Measurements from ENCODE around the gene MAML2.

The MAML2 gene

GRCh38 chr11:96324912-96325311 is 18.1 kb downstream of the MAML2 start:
- Histone ChIP-seq H3K9ac (ENCODE audit: low read length) (no peak overlapping the region), H3K36me3 (ENCODE audit: control insufficient read depth, insufficient read depth, low read length) (no peaks in the 10 kb centered on the region), H3K27me3 (ENCODE audit: control insufficient read depth, insufficient read depth, low read length) (no peaks in the 10 kb centered on the region), H3K4me1 (ENCODE audit: control insufficient read depth, insufficient read depth, low read length) (no peaks in the 10 kb centered on the region), H3K9me3 (ENCODE audit: control insufficient read depth, low read length) (no peaks in the 10 kb centered on the region), H3K4me3 (ENCODE audit: low read length) (no peak overlapping the region)

DNA sequence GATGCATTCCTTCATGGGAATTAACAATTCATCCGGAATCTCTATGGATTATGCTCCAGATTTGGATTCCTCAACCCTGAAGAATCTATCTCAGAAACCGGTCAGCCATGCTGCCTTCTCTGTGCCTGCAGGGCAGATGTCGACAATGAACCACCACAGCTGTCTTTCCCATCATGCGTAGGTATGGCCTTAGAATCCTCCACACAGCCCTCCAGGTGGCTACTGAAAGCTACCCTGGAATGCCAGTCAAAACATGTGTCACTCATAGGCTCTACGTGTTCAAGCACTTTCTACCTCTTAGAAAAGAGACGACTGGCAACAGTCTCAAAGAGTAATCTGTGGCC is 19.4 kb downstream of the MAML2 start:
- Histone ChIP-seq H3K9ac (ENCODE audit: low read length) (no peak overlapping the region), H3K4me3 (ENCODE audit: low read length) (no peak overlapping the region), H3K9me3 (ENCODE audit: control insufficient read depth, low read length) (no peaks in the 10 kb centered on the region), H3K4me1 (ENCODE audit: control insufficient read depth, insufficient read depth, low read length) (no peaks in the 10 kb centered on the region), H3K36me3 (ENCODE audit: control insufficient read depth, insufficient read depth, low read length) (no peaks in the 10 kb centered on the region), H3K27me3 (ENCODE audit: control insufficient read depth, insufficient read depth, low read length) (no peaks in the 10 kb centered on the region)

GRCh38 chr11:96322775-96323641 is 20.0 kb downstream of the MAML2 start:
- no peak overlapping the region for H3K4me3 ChIP-seq (ENCODE audit: low read length)
- no peaks in the 10 kb centered on the region for H3K9me3 ChIP-seq (ENCODE audit: control insufficient read depth, low read length)
- no peaks in the 10 kb centered on the region for H3K36me3 ChIP-seq (ENCODE audit: control insufficient read depth, insufficient read depth, low read length)

DNA sequence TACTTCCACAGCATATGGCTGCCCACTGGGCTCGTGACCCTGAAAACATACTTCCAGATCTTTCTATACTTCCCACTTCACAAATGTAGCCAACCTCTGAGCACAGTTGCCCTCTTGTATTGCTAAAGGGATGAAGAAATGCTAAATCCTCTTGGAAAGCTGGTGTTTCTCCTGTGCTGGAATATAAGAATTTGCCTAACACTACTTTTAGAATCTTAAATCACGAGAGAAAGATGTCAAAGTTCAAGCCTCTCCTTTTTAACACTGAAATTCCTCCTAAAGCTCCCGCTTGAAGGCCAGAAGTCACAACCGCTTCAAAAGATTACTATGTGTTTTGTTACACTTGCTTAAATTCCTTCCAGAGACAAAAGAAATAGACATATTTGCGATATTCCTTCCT is 21.9 kb downstream of the MAML2 start:
- H3K9ac ChIP-seq (ENCODE audit: low read length), result no peak overlapping the region
- peaks cover 8% of the 10 kb centered on the region for H3K4me1 ChIP-seq (ENCODE audit: control insufficient read depth, insufficient read depth, low read length)
- H3K27me3 ChIP-seq (ENCODE audit: control insufficient read depth, insufficient read depth, low read length), result no peaks in the 10 kb centered on the region
- no peaks in the 10 kb centered on the region for H3K9me3 ChIP-seq (ENCODE audit: control insufficient read depth, low read length)
- no peak overlapping the region for H3K4me3 ChIP-seq (ENCODE audit: low read length)
- H3K36me3 ChIP-seq (ENCODE audit: control insufficient read depth, insufficient read depth, low read length), result no peaks in the 10 kb centered on the region

More at GRCh38 chr11:96322775-96323641, 20.0 kb downstream of the MAML2 start:
- H3K9ac ChIP-seq (ENCODE audit: low read length), result no peak overlapping the region
- peaks cover 2% of the 10 kb centered on the region for H3K4me1 ChIP-seq (ENCODE audit: control insufficient read depth, insufficient read depth, low read length)
- no peaks in the 10 kb centered on the region for H3K27me3 ChIP-seq (ENCODE audit: control insufficient read depth, insufficient read depth, low read length)

- Histone ChIP-seq H3K4me1 (ENCODE audit: control insufficient read depth, insufficient read depth, low read length) (peaks cover 8% of the 10 kb centered on the region), H3K9ac (ENCODE audit: low read length) (no peak overlapping the region), H3K36me3 (ENCODE audit: control insufficient read depth, insufficient read depth, low read length) (no peaks in the 10 kb centered on the region), H3K9me3 (ENCODE audit: control insufficient read depth, low read length) (no peaks in the 10 kb centered on the region), H3K4me3 (ENCODE audit: low read length) (no peak overlapping the region), H3K27me3 (ENCODE audit: control insufficient read depth, insufficient read depth, low read length) (no peaks in the 10 kb centered on the region)
Measured at GRCh38 chr11:96319898-96320656, 22.9 kb downstream of the MAML2 start.

DNA sequence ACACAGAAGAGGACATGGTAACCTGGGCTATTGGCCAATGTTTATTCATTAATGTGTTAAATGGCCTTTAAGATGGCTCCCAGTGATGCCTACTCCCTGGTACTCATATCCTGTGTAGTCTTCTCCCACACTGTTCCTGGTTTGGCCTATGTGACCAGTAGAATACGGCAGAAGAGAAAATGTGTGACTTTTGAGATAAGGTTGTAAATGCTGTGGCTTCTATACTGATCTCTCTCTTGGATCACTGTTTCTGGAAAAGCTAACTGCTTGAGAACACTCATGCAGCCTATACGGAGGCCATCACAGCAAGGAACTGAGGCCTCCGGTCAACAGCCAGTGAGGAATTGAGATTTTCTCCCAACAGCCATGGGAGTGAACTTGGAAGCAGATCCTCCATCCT is 24.1 kb downstream of the MAML2 start:
- Histone ChIP-seq H3K9me3 (ENCODE audit: control insufficient read depth, low read length) (no peaks in the 10 kb centered on the region), H3K9ac (ENCODE audit: low read length) (no peak overlapping the region), H3K36me3 (ENCODE audit: control insufficient read depth, insufficient read depth, low read length) (no peaks in the 10 kb centered on the region), H3K4me1 (ENCODE audit: control insufficient read depth, insufficient read depth, low read length) (peaks cover 17% of the 10 kb centered on the region), H3K4me3 (ENCODE audit: low read length) (no peak overlapping the region), H3K27me3 (ENCODE audit: control insufficient read depth, insufficient read depth, low read length) (no peaks in the 10 kb centered on the region)

- H3K27me3 ChIP-seq (ENCODE audit: control insufficient read depth, insufficient read depth, low read length), result no peaks in the 10 kb centered on the region
- no peaks in the 10 kb centered on the region for H3K9me3 ChIP-seq (ENCODE audit: control insufficient read depth, low read length)
- peaks cover 18% of the 10 kb centered on the region for H3K4me1 ChIP-seq (ENCODE audit: control insufficient read depth, insufficient read depth, low read length)
- H3K36me3 ChIP-seq (ENCODE audit: control insufficient read depth, insufficient read depth, low read length), result no peaks in the 10 kb centered on the region
- H3K4me3 ChIP-seq (ENCODE audit: low read length), result no peak overlapping the region
- H3K9ac ChIP-seq (ENCODE audit: low read length), result no peak overlapping the region
Measured at GRCh38 chr11:96318399-96318798, 24.6 kb downstream of the MAML2 start.

DNA sequence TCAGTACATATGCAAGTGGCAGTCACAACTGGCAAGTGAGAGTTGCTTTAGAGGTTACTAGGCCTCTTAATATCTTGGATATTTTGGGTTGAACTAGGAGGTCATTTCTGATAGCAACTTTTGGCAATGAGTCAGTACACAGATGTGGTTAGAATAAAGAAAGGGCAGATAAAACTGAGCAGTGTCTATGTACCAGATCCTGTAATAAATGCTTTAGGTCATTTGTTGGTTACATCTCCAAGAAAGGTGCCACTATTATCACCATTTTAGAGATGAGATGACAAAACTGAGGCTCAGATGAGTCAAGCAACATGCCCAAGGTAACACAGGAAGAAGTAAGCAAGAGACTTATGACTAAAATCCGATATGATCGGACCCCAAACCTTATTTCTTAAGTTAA is 25.0 kb downstream of the MAML2 start:
- Histone ChIP-seq H3K27me3 (ENCODE audit: control insufficient read depth, insufficient read depth, low read length) (no peaks in the 10 kb centered on the region), H3K4me1 (ENCODE audit: control insufficient read depth, insufficient read depth, low read length) (peaks cover 18% of the 10 kb centered on the region), H3K4me3 (ENCODE audit: low read length) (no peak overlapping the region), H3K36me3 (ENCODE audit: control insufficient read depth, insufficient read depth, low read length) (no peaks in the 10 kb centered on the region), H3K9me3 (ENCODE audit: control insufficient read depth, low read length) (no peaks in the 10 kb centered on the region), H3K9ac (ENCODE audit: low read length) (no peak overlapping the region)

DNA sequence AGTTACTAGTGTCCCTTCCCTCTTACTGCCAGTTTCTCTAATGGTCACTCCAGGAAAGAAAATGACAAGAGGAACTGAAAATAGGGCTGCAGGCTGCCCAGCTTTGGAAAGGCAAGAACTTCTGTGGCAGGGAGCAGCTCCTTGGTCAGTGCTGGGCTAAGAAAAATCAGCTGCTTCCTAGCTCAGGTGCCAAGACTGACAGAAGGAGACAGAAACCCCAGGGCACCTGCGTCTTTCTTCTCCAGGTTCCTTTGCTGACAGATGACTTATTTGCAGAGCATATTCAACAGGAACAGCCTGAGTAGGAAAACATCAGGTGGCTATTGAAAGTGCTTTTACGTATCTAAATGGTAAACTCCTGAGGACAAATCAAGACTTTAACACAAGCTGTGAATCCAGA is 25.4 kb downstream of the MAML2 start:
- H3K4me3 ChIP-seq (ENCODE audit: low read length), result no peak overlapping the region
- H3K9ac ChIP-seq (ENCODE audit: low read length), result no peak overlapping the region
- no peaks in the 10 kb centered on the region for H3K36me3 ChIP-seq (ENCODE audit: control insufficient read depth, insufficient read depth, low read length)
- no peaks in the 10 kb centered on the region for H3K27me3 ChIP-seq (ENCODE audit: control insufficient read depth, insufficient read depth, low read length)
- peaks cover 18% of the 10 kb centered on the region for H3K4me1 ChIP-seq (ENCODE audit: control insufficient read depth, insufficient read depth, low read length)
- H3K9me3 ChIP-seq (ENCODE audit: control insufficient read depth, low read length), result no peaks in the 10 kb centered on the region

DNA sequence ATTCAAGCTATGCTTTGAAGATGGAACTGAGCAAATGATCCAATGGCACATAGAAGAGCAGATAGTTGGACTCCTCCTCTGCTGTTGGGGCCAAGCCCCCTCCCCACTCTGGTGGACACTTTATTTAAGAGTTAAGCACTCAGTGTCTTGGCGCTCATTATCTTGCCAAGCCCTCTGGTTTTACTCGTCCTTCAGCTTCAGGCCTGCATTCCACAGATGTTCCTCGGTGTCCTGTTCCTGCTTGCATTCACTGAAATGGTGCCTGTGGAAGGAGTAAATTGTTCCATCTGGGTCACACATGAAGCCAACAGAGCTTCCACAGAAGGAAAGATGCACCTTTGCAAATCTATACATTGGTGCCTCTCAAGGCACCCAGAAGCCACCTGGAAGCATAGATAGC is 26.1 kb downstream of the MAML2 start:
- Histone ChIP-seq H3K9me3 (ENCODE audit: control insufficient read depth, low read length) (no peaks in the 10 kb centered on the region), H3K36me3 (ENCODE audit: control insufficient read depth, insufficient read depth, low read length) (no peaks in the 10 kb centered on the region), H3K4me1 (ENCODE audit: control insufficient read depth, insufficient read depth, low read length) (peaks cover 18% of the 10 kb centered on the region)

GRCh38 chr11:96315476-96315875 is 27.5 kb downstream of the MAML2 start:
- Histone ChIP-seq H3K9me3 (ENCODE audit: control insufficient read depth, low read length) (no peaks in the 10 kb centered on the region), H3K27me3 (ENCODE audit: control insufficient read depth, insufficient read depth, low read length) (no peaks in the 10 kb centered on the region), H3K4me1 (ENCODE audit: control insufficient read depth, insufficient read depth, low read length) (peaks cover 26% of the 10 kb centered on the region), H3K4me3 (ENCODE audit: low read length) (no peak overlapping the region), H3K36me3 (ENCODE audit: control insufficient read depth, insufficient read depth, low read length) (no peaks in the 10 kb centered on the region), H3K9ac (ENCODE audit: low read length) (no peak overlapping the region)

More for the DNA sequence above, 26.1 kb downstream of the MAML2 start:
- H3K4me3 ChIP-seq (ENCODE audit: low read length), result no peak overlapping the region
- H3K27me3 ChIP-seq (ENCODE audit: control insufficient read depth, insufficient read depth, low read length), result no peaks in the 10 kb centered on the region
- no peak overlapping the region for H3K9ac ChIP-seq (ENCODE audit: low read length)

DNA sequence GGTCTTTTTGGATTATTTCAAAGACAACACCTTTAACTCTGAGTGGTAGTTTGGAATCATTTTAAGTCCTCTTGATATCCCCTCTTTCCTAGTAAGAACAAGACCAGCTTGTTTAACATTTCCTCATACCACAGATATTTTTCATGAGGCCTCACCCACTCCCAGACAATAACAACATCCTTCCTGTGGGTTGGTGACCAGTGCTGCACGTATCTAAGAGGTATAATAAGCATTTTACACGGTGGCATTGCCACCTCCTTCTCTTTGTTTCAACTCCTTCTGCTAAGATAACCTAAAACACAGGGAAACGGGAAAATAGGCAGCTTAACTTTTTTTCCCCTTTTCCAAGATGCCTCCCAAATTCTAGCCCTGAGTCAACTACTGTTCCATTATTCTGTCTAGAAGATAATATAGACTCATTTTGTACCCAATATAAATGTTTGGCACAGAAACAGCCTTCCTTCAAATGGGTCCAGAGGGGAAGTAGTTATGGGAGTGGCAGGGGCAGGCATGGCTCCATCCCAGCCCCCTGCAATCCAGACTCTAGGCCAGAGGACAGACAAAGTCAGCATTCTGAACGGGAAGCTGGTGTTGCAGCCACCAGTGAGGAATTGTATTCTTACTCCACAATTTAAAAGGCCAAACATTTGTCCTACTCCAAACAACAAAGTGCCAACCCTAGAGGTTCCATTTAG is 28.5 kb downstream of the MAML2 start:
- H3K9me3 ChIP-seq (ENCODE audit: control insufficient read depth, low read length), result no peaks in the 10 kb centered on the region
- H3K9ac ChIP-seq (ENCODE audit: low read length), result no peak overlapping the region
- H3K36me3 ChIP-seq (ENCODE audit: control insufficient read depth, insufficient read depth, low read length), result no peaks in the 10 kb centered on the region
- no peaks in the 10 kb centered on the region for H3K27me3 ChIP-seq (ENCODE audit: control insufficient read depth, insufficient read depth, low read length)
- H3K4me1 ChIP-seq (ENCODE audit: control insufficient read depth, insufficient read depth, low read length), result peaks cover 26% of the 10 kb centered on the region
- H3K4me3 ChIP-seq (ENCODE audit: low read length), result no peak overlapping the region
